Dendritic cell treated with granulocyte-macrophage colony-stimulating factor and Interleukin-4, amounts not matched to agents 40 ng/mL and 50 ng/mL, for 4 days (primary cell): Measurements from ENCODE around the gene CNTN5.

Experiments used
- H3K27ac Mint-ChIP-seq: one replicate; pipeline ENCODE4 v1.8.0; 2022; ENCODE audit warnings: mild to moderate bottlenecking, mixed read lengths
- H3K27me3 Mint-ChIP-seq: one replicate; pipeline ENCODE4 v1.8.0; 2022; ENCODE audit warnings: mild to moderate bottlenecking, mixed read lengths
- H3K36me3 Mint-ChIP-seq: one replicate; pipeline ENCODE4 v1.8.0; 2022; ENCODE audit warnings: low read depth, mixed read lengths
- H3K4me1 Mint-ChIP-seq: one replicate; pipeline ENCODE4 v1.8.0; 2022; ENCODE audit warnings: low read depth, mixed read lengths
- H3K4me3 Mint-ChIP-seq: one replicate; pipeline ENCODE4 v1.8.0; 2022; ENCODE audit warnings: mild to moderate bottlenecking, moderate library complexity, mixed read lengths
- H3K9me3 Mint-ChIP-seq: one replicate; pipeline ENCODE4 v1.8.0; 2022; ENCODE audit warnings: mixed read lengths
- intact Hi-C: fragments of 100-400 bp; cut with micrococcal nuclease; formaldehyde crosslinking; loops from one replicate; pipeline ENCODE4 v1.15.0; 2022

The CNTN5 gene

GRCh38 chr11:100338144-100338840 lies 1317.5 kb downstream of the CNTN5 start:
- Mint-ChIP-seq H3K4me1 (no peaks in the 10 kb centered on the region), H3K9me3 (peaks cover 27% of the 10 kb centered on the region), H3K27ac (no peak overlapping the region), H3K27me3 (no peaks in the 10 kb centered on the region), H3K4me3 (no peak overlapping the region), H3K36me3 (no peaks in the 10 kb centered on the region)
- intact Hi-C loops: no loop called here

- no peak overlapping the region for H3K27ac Mint-ChIP-seq
- no peak overlapping the region for H3K4me3 Mint-ChIP-seq
- intact Hi-C loops: no loop called here
- peaks cover 20% of the 10 kb centered on the region for H3K9me3 Mint-ChIP-seq
- H3K36me3 Mint-ChIP-seq: no peaks in the 10 kb centered on the region
- H3K27me3 Mint-ChIP-seq: no peaks in the 10 kb centered on the region
- H3K4me1 Mint-ChIP-seq: no peaks in the 10 kb centered on the region
Observed at GRCh38 chr11:100340466-100341319, 1319.9 kb downstream of the CNTN5 start.

GRCh38 chr11:100353083-100353482 lies 1332.3 kb downstream of the CNTN5 start:
- H3K27ac Mint-ChIP-seq: no peak overlapping the region

GRCh38 chr11:100354736-100355135 lies 1334.0 kb downstream of the CNTN5 start:
- no peaks in the 10 kb centered on the region for H3K36me3 Mint-ChIP-seq
- H3K9me3 Mint-ChIP-seq: peaks cover 3% of the 10 kb centered on the region
- intact Hi-C loops: no loop called here
- no peaks in the 10 kb centered on the region for H3K4me1 Mint-ChIP-seq
- no peaks in the 10 kb centered on the region for H3K27me3 Mint-ChIP-seq
- no peak overlapping the region for H3K4me3 Mint-ChIP-seq
- H3K27ac Mint-ChIP-seq: no peak overlapping the region

More at GRCh38 chr11:100353083-100353482, 1332.3 kb downstream of the CNTN5 start:
- no peaks in the 10 kb centered on the region for H3K9me3 Mint-ChIP-seq
- H3K4me3 Mint-ChIP-seq: no peak overlapping the region
- H3K4me1 Mint-ChIP-seq: no peaks in the 10 kb centered on the region
- no peaks in the 10 kb centered on the region for H3K27me3 Mint-ChIP-seq
- H3K36me3 Mint-ChIP-seq: no peaks in the 10 kb centered on the region
- intact Hi-C loops: no loop called here

- intact Hi-C loops: no loop called here
- H3K4me3 Mint-ChIP-seq: no peak overlapping the region
- no peaks in the 10 kb centered on the region for H3K36me3 Mint-ChIP-seq
- no peaks in the 10 kb centered on the region for H3K4me1 Mint-ChIP-seq
- no peaks in the 10 kb centered on the region for H3K27me3 Mint-ChIP-seq
- no peak overlapping the region for H3K27ac Mint-ChIP-seq
- peaks cover 11% of the 10 kb centered on the region for H3K9me3 Mint-ChIP-seq
Observed at GRCh38 chr11:100356035-100356434, 1335.3 kb downstream of the CNTN5 start.

GRCh38 chr11:100359281-100359680 lies 1338.5 kb downstream of the CNTN5 start:
- no peak overlapping the region for H3K27ac Mint-ChIP-seq
- no peaks in the 10 kb centered on the region for H3K27me3 Mint-ChIP-seq
- no peaks in the 10 kb centered on the region for H3K4me1 Mint-ChIP-seq
- intact Hi-C loops: no loop called here
- no peak overlapping the region for H3K4me3 Mint-ChIP-seq
- H3K36me3 Mint-ChIP-seq: no peaks in the 10 kb centered on the region
- H3K9me3 Mint-ChIP-seq: peaks cover 25% of the 10 kb centered on the region

GRCh38 chr11:100367892-100368291 lies 1347.1 kb downstream of the CNTN5 start:
- Mint-ChIP-seq H3K27me3 (no peaks in the 10 kb centered on the region), H3K9me3 (peaks cover 33% of the 10 kb centered on the region), H3K4me3 (no peak overlapping the region), H3K4me1 (no peaks in the 10 kb centered on the region), H3K27ac (no peak overlapping the region), H3K36me3 (no peaks in the 10 kb centered on the region)
- intact Hi-C loops: no loop called here

- Mint-ChIP-seq H3K4me1 (no peaks in the 10 kb centered on the region), H3K27ac (no peak overlapping the region), H3K36me3 (no peaks in the 10 kb centered on the region), H3K9me3 (peaks cover 49% of the 10 kb centered on the region), H3K4me3 (no peak overlapping the region), H3K27me3 (no peaks in the 10 kb centered on the region)
- intact Hi-C loops: no loop called here
Observed at GRCh38 chr11:100383357-100383865, 1362.7 kb downstream of the CNTN5 start.

- no peaks in the 10 kb centered on the region for H3K27me3 Mint-ChIP-seq
- H3K9me3 Mint-ChIP-seq: peaks cover 29% of the 10 kb centered on the region
- intact Hi-C loops: no loop called here
- H3K27ac Mint-ChIP-seq: no peak overlapping the region
- no peaks in the 10 kb centered on the region for H3K4me1 Mint-ChIP-seq
- H3K4me3 Mint-ChIP-seq: no peak overlapping the region
- no peaks in the 10 kb centered on the region for H3K36me3 Mint-ChIP-seq
Observed at GRCh38 chr11:100396266-100396665, 1375.5 kb downstream of the CNTN5 start.

GRCh38 chr11:100397401-100397800 lies 1376.7 kb downstream of the CNTN5 start:
- no peaks in the 10 kb centered on the region for H3K4me1 Mint-ChIP-seq
- peaks cover 33% of the 10 kb centered on the region for H3K9me3 Mint-ChIP-seq
- no peaks in the 10 kb centered on the region for H3K36me3 Mint-ChIP-seq
- H3K27me3 Mint-ChIP-seq: no peaks in the 10 kb centered on the region
- no peak overlapping the region for H3K4me3 Mint-ChIP-seq
- H3K27ac Mint-ChIP-seq: no peak overlapping the region
- intact Hi-C loops: no loop called here

GRCh38 chr11:100403816-100404215 lies 1383.1 kb downstream of the CNTN5 start:
- Mint-ChIP-seq H3K9me3 (peaks cover 57% of the 10 kb centered on the region), H3K27ac (no peak overlapping the region), H3K4me3 (no peak overlapping the region), H3K4me1 (no peaks in the 10 kb centered on the region), H3K27me3 (no peaks in the 10 kb centered on the region), H3K36me3 (no peaks in the 10 kb centered on the region)
- intact Hi-C loops: no loop called here

GRCh38 chr11:100404907-100405306 lies 1384.2 kb downstream of the CNTN5 start:
- H3K27ac Mint-ChIP-seq: no peak overlapping the region
- H3K9me3 Mint-ChIP-seq: peaks cover 58% of the 10 kb centered on the region

More at GRCh38 chr11:100404907-100405306, 1384.2 kb downstream of the CNTN5 start:
- no peaks in the 10 kb centered on the region for H3K36me3 Mint-ChIP-seq
- intact Hi-C loops: no loop called here
- no peak overlapping the region for H3K4me3 Mint-ChIP-seq
- no peaks in the 10 kb centered on the region for H3K27me3 Mint-ChIP-seq
- no peaks in the 10 kb centered on the region for H3K4me1 Mint-ChIP-seq
